ENCODE results near the gene GALNT18. TPM values are rescaled to one million over a fixed set of nuclear protein-coding genes. Genes with fewer than 3 reads are reported as not detected.

The GALNT18 gene
- total and polyA plus RNA-seq, 4 donors = 2.1 to 11.0 (median 3.8) TPM

DNA sequence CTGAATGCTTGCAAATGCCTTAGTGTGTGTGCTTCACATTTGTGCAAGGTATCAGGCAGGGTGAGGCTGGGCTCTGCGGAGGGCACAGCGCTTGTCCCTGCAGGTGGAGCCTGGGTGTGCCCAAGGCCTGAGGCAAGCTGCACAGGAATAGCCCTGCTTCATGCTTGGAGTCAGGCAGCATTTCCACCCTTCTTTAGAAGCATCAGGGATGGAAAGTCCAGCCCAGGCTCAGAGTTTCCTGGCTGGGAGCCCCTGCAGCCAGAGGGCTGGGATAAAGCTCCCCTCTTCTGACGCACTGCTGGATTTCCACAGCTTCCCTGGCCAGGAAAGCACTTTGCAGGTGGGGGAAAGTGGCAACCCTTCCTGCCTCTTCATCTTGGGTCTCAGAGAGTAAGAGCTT lies 63.4 kb downstream of the GALNT18 start (continued):
- TF ChIP-seq TAF1 (conservative IDR thresholded peaks at IDR 0.05) (no peak), RAD21 (IDR thresholded peaks at IDR 0.05) (no peak), HNF4G (IDR thresholded peaks at IDR 0.05) (no peak)

DNA sequence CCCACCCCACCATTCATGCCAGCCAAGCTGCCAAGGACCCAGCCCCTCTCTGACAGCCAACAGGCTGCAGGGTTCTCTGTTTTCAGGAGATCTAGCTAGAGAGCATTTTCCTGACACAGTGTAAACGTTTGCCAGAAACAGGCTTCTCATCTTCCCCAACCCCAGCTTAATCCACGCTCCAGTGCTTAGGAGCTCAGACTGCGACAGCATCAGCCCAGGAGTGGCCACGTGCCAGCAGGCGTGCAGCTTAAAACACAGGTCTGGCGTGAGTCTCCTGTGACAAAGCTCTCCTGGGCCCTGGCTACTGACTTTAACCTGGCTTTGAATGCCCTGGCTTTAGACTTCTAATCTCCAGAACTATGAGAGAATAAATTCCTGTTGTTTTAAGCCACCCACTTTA lies 66.6 kb downstream of the GALNT18 start:
- no peaks in the 10 kb centered on the region for H3K27me3 ChIP-seq (ENCODE audit: control insufficient read depth in 4 of 4, insufficient read depth in 4 of 4, low read length in 3 of 4)
- no peak overlapping the region for H3K27ac ChIP-seq (ENCODE audit: low read depth in 1 of 2, low read length in 2 of 2)
- H3K4me1 ChIP-seq (ENCODE audit: control insufficient read depth in 4 of 4, insufficient read depth in 4 of 4, low read length in 3 of 4) = no peaks in the 10 kb centered on the region
- H3K4me3 ChIP-seq (ENCODE audit: low read depth in 1 of 3, low read length in 3 of 3) = no peak overlapping the region
- no peak for DNase-seq (ENCODE audit: low spot score)
- no peak overlapping the region for H3K9ac ChIP-seq (ENCODE audit: low read depth in 1 of 2, low read length in 2 of 2)
- H3K9me3 ChIP-seq (ENCODE audit: control insufficient read depth in 4 of 4, low read length in 3 of 4) = no peaks in the 10 kb centered on the region
- no peak for TF ChIP-seq JUND (IDR thresholded peaks at IDR 0.05)
- no peak for TF ChIP-seq ATF3 (IDR thresholded peaks at IDR 0.05)
- no peaks in the 10 kb centered on the region for H3K36me3 ChIP-seq (ENCODE audit: control insufficient read depth in 4 of 4, insufficient read depth in 3 of 4, low read depth in 1 of 4, low read length in 3 of 4)
- WGBS = 72% methylated on average over 6 of the region's 6 CpGs

- Histone ChIP-seq H3K27ac (ENCODE audit: low read depth in 1 of 2, low read length in 2 of 2) (no peak overlapping the region), H3K27me3 (ENCODE audit: control insufficient read depth in 4 of 4, insufficient read depth in 4 of 4, low read length in 3 of 4) (no peaks in the 10 kb centered on the region), H3K9me3 (ENCODE audit: control insufficient read depth in 4 of 4, low read length in 3 of 4) (no peaks in the 10 kb centered on the region), H3K36me3 (ENCODE audit: control insufficient read depth in 4 of 4, insufficient read depth in 3 of 4, low read depth in 1 of 4, low read length in 3 of 4) (no peaks in the 10 kb centered on the region), H3K4me3 (ENCODE audit: low read depth in 1 of 3, low read length in 3 of 3) (no peak overlapping the region), H3K4me1 (ENCODE audit: control insufficient read depth in 4 of 4, insufficient read depth in 4 of 4, low read length in 3 of 4) (no peaks in the 10 kb centered on the region), H3K9ac (ENCODE audit: low read depth in 1 of 2, low read length in 2 of 2) (no peak overlapping the region)
- no peak for TF ChIP-seq RXRA (IDR thresholded peaks at IDR 0.05)
- TF ChIP-seq ATF3 (IDR thresholded peaks at IDR 0.05) = no peak
- TF ChIP-seq REST (IDR thresholded peaks at IDR 0.05) = no peak
- TF ChIP-seq HNF4A (conservative IDR thresholded peaks at IDR 0.05) = no peak
- TF ChIP-seq, protein P1, sequence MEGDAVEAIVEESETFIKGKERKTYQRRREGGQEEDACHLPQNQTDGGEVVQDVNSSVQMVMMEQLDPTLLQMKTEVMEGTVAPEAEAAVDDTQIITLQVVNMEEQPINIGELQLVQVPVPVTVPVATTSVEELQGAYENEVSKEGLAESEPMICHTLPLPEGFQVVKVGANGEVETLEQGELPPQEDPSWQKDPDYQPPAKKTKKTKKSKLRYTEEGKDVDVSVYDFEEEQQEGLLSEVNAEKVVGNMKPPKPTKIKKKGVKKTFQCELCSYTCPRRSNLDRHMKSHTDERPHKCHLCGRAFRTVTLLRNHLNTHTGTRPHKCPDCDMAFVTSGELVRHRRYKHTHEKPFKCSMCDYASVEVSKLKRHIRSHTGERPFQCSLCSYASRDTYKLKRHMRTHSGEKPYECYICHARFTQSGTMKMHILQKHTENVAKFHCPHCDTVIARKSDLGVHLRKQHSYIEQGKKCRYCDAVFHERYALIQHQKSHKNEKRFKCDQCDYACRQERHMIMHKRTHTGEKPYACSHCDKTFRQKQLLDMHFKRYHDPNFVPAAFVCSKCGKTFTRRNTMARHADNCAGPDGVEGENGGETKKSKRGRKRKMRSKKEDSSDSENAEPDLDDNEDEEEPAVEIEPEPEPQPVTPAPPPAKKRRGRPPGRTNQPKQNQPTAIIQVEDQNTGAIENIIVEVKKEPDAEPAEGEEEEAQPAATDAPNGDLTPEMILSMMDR (IDR thresholded peaks at IDR 0.05; ENCODE audit: low read depth, low read length, missing input control) = no peak
- no peak for TF ChIP-seq YY1 (IDR thresholded peaks at IDR 0.05)
- no peak for TF ChIP-seq TAF1 (conservative IDR thresholded peaks at IDR 0.05)
- no peak for TF ChIP-seq JUND (IDR thresholded peaks at IDR 0.05)
- TF ChIP-seq FOXA2 (IDR thresholded peaks at IDR 0.05) = no peak
- TF ChIP-seq NR2F2 (IDR thresholded peaks at IDR 0.05) = no peak
- TF ChIP-seq RAD21 (IDR thresholded peaks at IDR 0.05) = no peak
- TF ChIP-seq FOXA1 (IDR thresholded peaks at IDR 0.05) = no peak
- no peak for TF ChIP-seq SP1 (IDR thresholded peaks at IDR 0.05)
- no peak for TF ChIP-seq GABPA (IDR thresholded peaks at IDR 0.05 in 1 of 2, conservative IDR thresholded peaks at IDR 0.05 in 1 of 2)
- TF ChIP-seq, protein P2, sequence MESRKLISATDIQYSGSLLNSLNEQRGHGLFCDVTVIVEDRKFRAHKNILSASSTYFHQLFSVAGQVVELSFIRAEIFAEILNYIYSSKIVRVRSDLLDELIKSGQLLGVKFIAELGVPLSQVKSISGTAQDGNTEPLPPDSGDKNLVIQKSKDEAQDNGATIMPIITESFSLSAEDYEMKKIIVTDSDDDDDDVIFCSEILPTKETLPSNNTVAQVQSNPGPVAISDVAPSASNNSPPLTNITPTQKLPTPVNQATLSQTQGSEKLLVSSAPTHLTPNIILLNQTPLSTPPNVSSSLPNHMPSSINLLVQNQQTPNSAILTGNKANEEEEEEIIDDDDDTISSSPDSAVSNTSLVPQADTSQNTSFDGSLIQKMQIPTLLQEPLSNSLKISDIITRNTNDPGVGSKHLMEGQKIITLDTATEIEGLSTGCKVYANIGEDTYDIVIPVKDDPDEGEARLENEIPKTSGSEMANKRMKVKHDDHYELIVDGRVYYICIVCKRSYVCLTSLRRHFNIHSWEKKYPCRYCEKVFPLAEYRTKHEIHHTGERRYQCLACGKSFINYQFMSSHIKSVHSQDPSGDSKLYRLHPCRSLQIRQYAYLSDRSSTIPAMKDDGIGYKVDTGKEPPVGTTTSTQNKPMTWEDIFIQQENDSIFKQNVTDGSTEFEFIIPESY (IDR thresholded peaks at IDR 0.05) = no peak
- no peak for TF ChIP-seq EGR1 (IDR thresholded peaks at IDR 0.05; ENCODE audit: low read depth in 2 of 2)
- TF ChIP-seq HNF4G (IDR thresholded peaks at IDR 0.05) = no peak
- TF ChIP-seq MAX (IDR thresholded peaks at IDR 0.05) = no peak
- 81% methylated on average over 10 of the region's 10 CpGs for WGBS
- DNase-seq (ENCODE audit: low spot score) = no peak
Measured at GRCh38 chr11:11553573-11553972, 68.2 kb downstream of the GALNT18 start.

Measured in liver (tissue), 9 donors.